HepG2 (cell line): ENCODE results near the gene RAB11FIP5. TPM values are rescaled to one million over a fixed set of nuclear protein-coding genes. Genes with fewer than 3 reads are reported as not detected.
A peak's percentile ranks its signal among the peaks of the same experiment; 100 is the strongest.

ENCODE experiments used
- BORCS8-MEF2B ChIP-seq: sonication (generic); formaldehyde crosslinking; IDR thresholded peaks from 2 replicates; pipeline ENCODE4 v1.8.0; 2022; ENCODE audit warnings: mild to moderate bottlenecking, missing genetic modification reagents
- FOXA3 ChIP-seq: IDR thresholded peaks from 2 replicates; pipeline ENCODE4 v1.6.1; 2016; ENCODE audit warnings: missing genetic modification reagents, missing compliant biosample characterization
- GTF3A ChIP-seq: sonication (generic); formaldehyde crosslinking; conservative IDR thresholded peaks from 2 replicates; pipeline ENCODE4 v1.4.0; 2020; ENCODE audit warnings: mild to moderate bottlenecking, missing genetic modification reagents
- MIER2 ChIP-seq: IDR thresholded peaks from 2 replicates; pipeline ENCODE4 v1.6.1; 2016; ENCODE audit warnings: missing biosample characterization, missing genetic modification reagents
- NFE2 ChIP-seq: sonication (generic); formaldehyde crosslinking; IDR thresholded peaks from 2 replicates; pipeline ENCODE4 v1.4.0; 2020; ENCODE audit warnings: missing genetic modification reagents
- NFIC ChIP-seq: IDR thresholded peaks from 2 replicates; pipeline ENCODE4 v1.6.1; 2012; ENCODE audit warnings: mild to moderate bottlenecking, low read length, inconsistent platforms
- NRL ChIP-seq: sonication (generic); formaldehyde crosslinking; IDR thresholded peaks from 2 replicates; pipeline ENCODE4 v1.5.0; 2020; ENCODE audit warnings: missing genetic modification reagents, mild to moderate bottlenecking, moderate library complexity, borderline replicate concordance
- PAX8 ChIP-seq: sonication (generic); formaldehyde crosslinking; IDR thresholded peaks from 2 replicates; pipeline ENCODE4 v1.8.0; 2022; ENCODE audit warnings: mild to moderate bottlenecking, missing genetic modification reagents, borderline replicate concordance
- POLR2G ChIP-seq: fragments of 200-400 bp; formaldehyde crosslinking; IDR thresholded peaks from 2 replicates; pipeline ENCODE4 v1.6.1; 2018; ENCODE audit warnings: mild to moderate bottlenecking, low read depth, low read length, moderate library complexity
- RARG ChIP-seq: sonication (generic); formaldehyde crosslinking; IDR thresholded peaks from 2 replicates; pipeline ENCODE4 v1.4.0; 2020; ENCODE audit warnings: low read depth, mild to moderate bottlenecking, missing genetic modification reagents
- SNAPC4 ChIP-seq: sonication (generic); formaldehyde crosslinking; IDR thresholded peaks from 2 replicates; pipeline ENCODE4 v1.4.0; 2020; ENCODE audit warnings: mild to moderate bottlenecking, missing genetic modification reagents
- SOX6 ChIP-seq, 2 experiments: fragments of 450-650 bp in 1 of 2; sonication (generic) in 1 of 2; formaldehyde crosslinking in 1 of 2; IDR thresholded peaks; 2 replicates each; pipeline versions ENCODE4 v1.4.0 to v1.6.1; 2017 to 2020; ENCODE audit warnings: antibody characterized with exemption in 1 of 2, mild to moderate bottlenecking in 1 of 2, missing genetic modification reagents in 1 of 2
- SP4 ChIP-seq: sonication (generic); formaldehyde crosslinking; IDR thresholded peaks from 2 replicates; pipeline ENCODE4 v1.8.1; 2023; ENCODE audit warnings: mild to moderate bottlenecking, missing genetic modification reagents
- ZBTB7B ChIP-seq: sonication (generic); formaldehyde crosslinking; IDR thresholded peaks from 2 replicates; pipeline ENCODE4 v1.4.0; 2020; ENCODE audit warnings: missing genetic modification reagents
- ZNF101 ChIP-seq: sonication (generic); formaldehyde crosslinking; IDR thresholded peaks from 2 replicates; pipeline ENCODE4 v1.4.0; 2020; ENCODE audit warnings: mild to moderate bottlenecking, low read depth, missing genetic modification reagents, borderline replicate concordance
- ZNF205 ChIP-seq: IDR thresholded peaks from 2 replicates; pipeline ENCODE4 v1.6.1; 2018; ENCODE audit warnings: missing biosample characterization, missing genetic modification reagents
- ZNF264 ChIP-seq: sonication (generic); formaldehyde crosslinking; IDR thresholded peaks from 2 replicates; pipeline ENCODE4 v1.4.0; 2020; ENCODE audit warnings: missing genetic modification reagents
- ZNF367 ChIP-seq: sonication (generic); formaldehyde crosslinking; IDR thresholded peaks from 2 replicates; pipeline ENCODE4 v1.4.0; 2020; ENCODE audit warnings: missing genetic modification reagents, borderline replicate concordance
- ZNF572 ChIP-seq: sonication (generic); formaldehyde crosslinking; IDR thresholded peaks from 2 replicates; pipeline ENCODE4 v1.5.1; 2020; ENCODE audit warnings: mild to moderate bottlenecking, missing genetic modification reagents
- ZNF589 ChIP-seq: sonication (generic); formaldehyde crosslinking; conservative IDR thresholded peaks from 2 replicates; pipeline ENCODE4 v1.8.0; 2022; ENCODE audit warnings: mild to moderate bottlenecking, moderate library complexity, missing genetic modification reagents
- ZNF644 ChIP-seq: IDR thresholded peaks from 2 replicates; pipeline ENCODE4 v1.6.1; 2016; ENCODE audit warnings: low read depth
- ZNF740 ChIP-seq: sonication (generic); formaldehyde crosslinking; IDR thresholded peaks from 2 replicates; pipeline ENCODE4 v1.4.0; 2020; ENCODE audit warnings: missing genetic modification reagents
- ZSCAN29 ChIP-seq: sonication (generic); formaldehyde crosslinking; conservative IDR thresholded peaks from 2 replicates; pipeline ENCODE4 v1.4.0; 2020; ENCODE audit warnings: mild to moderate bottlenecking, missing genetic modification reagents
- polyA plus RNA-seq, 8 experiments: library from polyadenylated mRNA; depleted of rRNA in 3 of 8; stranded (reverse) in 7 of 8; unstranded in 1 of 8; fragments of >200 nt; fragmentation: Illumina TruSeq in 4 of 8; extraction: Trizol in 4 of 8; gene quantifications; 2 replicates each; pipeline versions ENCODE4 v1.2.1 to v1.2.3, GENCODE V29; 2011 to 2016; ENCODE audit warnings: low read depth in 4 of 8, missing spikeins in 1 of 8, mixed read lengths in 1 of 8; ENCODE audit not compliant: insufficient read depth in 1 of 8
- total RNA-seq, 5 experiments: library from RNA; depleted of rRNA; stranded (reverse); fragments of >200 nt; fragmentation: Illumina TruSeq; extraction: Trizol; gene quantifications; 2 replicates each; pipeline ENCODE4 v1.2.3, GENCODE V29; 2016; ENCODE audit warnings: low read depth in 1 of 5

RAB11FIP5 gene
- total and polyA plus RNA-seq, 2 of the 13 experiments (the other 11 are each of a cell fraction or from before 2014, with no cell fraction given) = 9.4 to 22.9 TPM

- no peak for TF ChIP-seq ZNF101 (CRISPR knock-in tag)
- TF ChIP-seq POLR2G = peak; percentile 29
- TF ChIP-seq SNAPC4 (CRISPR knock-in tag) = peak; percentile 85; the same call in 1 of the 2 replicates
- TF ChIP-seq ZNF205 (CRISPR knock-in tag) = 0 out of 2 replicates have a peak, but pooled peaks have one; percentile 47
- peak; percentile 99 for TF ChIP-seq FOXA3 (CRISPR knock-in tag)
- no peak for TF ChIP-seq SOX6 (IDR thresholded peaks at IDR 0.05)
- peak; percentile 91 for TF ChIP-seq SOX6 (CRISPR knock-in tag; IDR thresholded peaks at IDR 0.05)
- peak; percentile 61 for TF ChIP-seq ZBTB7B
- peak; percentile 47; the same call in 1 of the 2 replicates for TF ChIP-seq MIER2 (CRISPR knock-in tag)
- peak; percentile 58; the same call in 1 of the 2 replicates for TF ChIP-seq SP4 (CRISPR knock-in tag)
- TF ChIP-seq NFE2 (CRISPR knock-in tag) = no peak
- 0 out of 2 replicates have a peak, but pooled peaks have one; percentile 24 for TF ChIP-seq ZNF572 (CRISPR knock-in tag)
- TF ChIP-seq ZNF367 (CRISPR knock-in tag) = no peak
- TF ChIP-seq PAX8 (CRISPR knock-in tag) = 0 out of 2 replicates have a peak, but pooled peaks have one; percentile 78
- TF ChIP-seq GTF3A (CRISPR knock-in tag) = peak; percentile 31; the same call in 1 of the 2 replicates
- 0 out of 2 replicates have a peak, but pooled peaks have one; percentile 12 for TF ChIP-seq ZNF740 (CRISPR knock-in tag)
- TF ChIP-seq NFIC = peak; percentile 90
- peak; percentile 92 for TF ChIP-seq ZSCAN29 (CRISPR knock-in tag)
- TF ChIP-seq BORCS8-MEF2B (CRISPR knock-in tag) = peak; percentile 40; the same call in 1 of the 2 replicates
- TF ChIP-seq RARG (CRISPR knock-in tag) = no peak
- peak; percentile 98 for TF ChIP-seq ZNF264 (CRISPR knock-in tag)
- TF ChIP-seq NRL (CRISPR knock-in tag) = no peak
- peak; percentile 96 for TF ChIP-seq ZNF644 (CRISPR knock-in tag)
- TF ChIP-seq ZNF589 = no peak
Measured at GRCh38 chr2:73031725-73032701, 80.7 kb downstream of the RAB11FIP5 start (continued).
